Endothelial cell (in vitro differentiated cells): ENCODE measurements around the gene CACNB4. TPM values are rescaled to one million over a fixed set of nuclear protein-coding genes. Genes with fewer than 3 reads are reported as not detected.

Experiments
- DNase-seq: peaks from one replicate; pipeline ENCODE4 v3.0.0; 2021; ENCODE audit warnings: low spot score
- H3K27ac Mint-ChIP-seq: one replicate; pipeline ENCODE4 v1.8.0; 2021; ENCODE audit warnings: mixed read lengths, inconsistent platforms; ENCODE audit not compliant: unreplicated experiment
- H3K27me3 Mint-ChIP-seq: one replicate; pipeline ENCODE4 v1.8.0; 2021; ENCODE audit warnings: mild to moderate bottlenecking, moderate library complexity, mixed read lengths, inconsistent platforms; ENCODE audit not compliant: unreplicated experiment
- H3K36me3 Mint-ChIP-seq: one replicate; pipeline ENCODE4 v1.8.0; 2021; ENCODE audit warnings: mild to moderate bottlenecking, low read depth, mixed read lengths, inconsistent platforms; ENCODE audit not compliant: unreplicated experiment
- H3K4me1 Mint-ChIP-seq: one replicate; pipeline ENCODE4 v1.8.0; 2021; ENCODE audit warnings: mild to moderate bottlenecking, mixed read lengths, inconsistent platforms; ENCODE audit not compliant: unreplicated experiment
- H3K4me3 Mint-ChIP-seq: one replicate; pipeline ENCODE4 v1.8.0; 2021; ENCODE audit warnings: mild to moderate bottlenecking, mixed read lengths, inconsistent platforms; ENCODE audit not compliant: unreplicated experiment
- H3K9me3 Mint-ChIP-seq: one replicate; pipeline ENCODE4 v1.8.0; 2021; ENCODE audit warnings: mixed read lengths, inconsistent platforms; ENCODE audit not compliant: unreplicated experiment
- CTCF ChIP-seq: fragments of 200-600 bp; sonication (generic); IDR thresholded peaks from one replicate; pipeline ENCODE4 v1.5.0; 2021; ENCODE audit warnings: antibody characterized with exemption; ENCODE audit not compliant: unreplicated experiment
- total RNA-seq: library from RNA; stranded (reverse); fragmentation: NEBNext Ultra II Directional; extraction: Animal tissue kit (Norgen Biotek cat#: 25700); gene quantifications from one replicate; pipeline ENCODE4 v1.2.1, GENCODE V29; 2021; ENCODE audit not compliant: unreplicated experiment

The CACNB4 gene
- total RNA-seq, 1 donor from 2014 or later: 1.5 TPM

DNA sequence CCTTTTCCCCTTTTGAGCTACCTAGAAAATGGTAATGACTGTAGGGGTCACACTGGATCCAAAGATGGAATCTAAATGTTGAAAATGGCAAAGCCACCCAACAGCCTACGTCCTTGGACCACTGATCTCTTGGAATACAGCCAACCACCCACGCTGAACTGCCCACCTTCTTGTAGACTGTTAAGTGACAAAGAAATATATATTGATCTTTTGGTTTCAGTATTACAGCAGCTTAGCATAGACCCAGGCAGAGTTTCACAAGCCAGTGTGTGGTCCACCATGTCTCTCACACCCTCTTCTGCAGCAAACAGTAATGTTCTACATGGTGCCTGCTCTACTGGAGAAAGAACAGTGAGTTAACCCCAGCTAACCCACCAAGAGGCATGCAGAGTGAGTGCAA lies 20.2 kb downstream of the CACNB4 start:
- DNase-seq: no peak
- Mint-ChIP-seq H3K9me3 (no peaks in the 10 kb centered on the region), H3K4me1 (peaks cover 4% of the 10 kb centered on the region), H3K4me3 (no peak overlapping the region), H3K36me3 (no peaks in the 10 kb centered on the region), H3K27ac (no peak overlapping the region), H3K27me3 (no peaks in the 10 kb centered on the region)
- TF ChIP-seq CTCF: no peak

- H3K4me3 Mint-ChIP-seq: no peak overlapping the region
- H3K27me3 Mint-ChIP-seq: peaks cover 1% of the 10 kb centered on the region
- no peak overlapping the region for H3K27ac Mint-ChIP-seq
- H3K36me3 Mint-ChIP-seq: no peaks in the 10 kb centered on the region
- H3K9me3 Mint-ChIP-seq: no peaks in the 10 kb centered on the region
- no peak for TF ChIP-seq CTCF
- no peak for DNase-seq
- peaks cover 4% of the 10 kb centered on the region for H3K4me1 Mint-ChIP-seq
Observed at GRCh38 chr2:152078023-152078422, 20.8 kb downstream of the CACNB4 start.

- Mint-ChIP-seq H3K9me3 (no peaks in the 10 kb centered on the region), H3K36me3 (no peaks in the 10 kb centered on the region)
- no peak for TF ChIP-seq CTCF
Observed at GRCh38 chr2:152075461-152076050, 23.3 kb downstream of the CACNB4 start.

DNA sequence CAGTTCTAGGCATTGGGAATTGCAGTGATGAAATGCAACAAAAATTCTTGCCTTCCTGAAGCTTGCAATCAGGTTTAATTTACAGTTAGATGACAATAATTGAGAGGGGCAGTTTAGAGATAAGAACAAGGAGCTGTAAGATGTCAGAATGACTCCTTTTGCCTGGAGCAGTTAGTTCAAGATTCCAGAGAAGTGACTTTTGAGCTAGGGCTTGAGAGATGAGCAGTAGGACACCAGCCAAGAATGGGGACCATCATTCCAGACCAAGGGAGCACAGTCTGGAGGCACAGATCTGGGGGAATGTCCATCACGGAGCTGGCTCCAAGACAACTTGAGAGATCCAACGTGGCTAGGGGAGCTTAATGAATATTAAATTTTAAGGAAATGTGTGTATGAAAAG lies 26.8 kb downstream of the CACNB4 start:
- no peaks in the 10 kb centered on the region for H3K9me3 Mint-ChIP-seq
- no peak overlapping the region for H3K27ac Mint-ChIP-seq
- no peak overlapping the region for H3K4me3 Mint-ChIP-seq
- H3K4me1 Mint-ChIP-seq: no peaks in the 10 kb centered on the region
- H3K36me3 Mint-ChIP-seq: no peaks in the 10 kb centered on the region
- TF ChIP-seq CTCF: no peak
- H3K27me3 Mint-ChIP-seq: peaks cover 1% of the 10 kb centered on the region
- no peak for DNase-seq

More at GRCh38 chr2:152075461-152076050, 23.3 kb downstream of the CACNB4 start:
- DNase-seq: no peak
- Mint-ChIP-seq H3K27me3 (peaks cover 1% of the 10 kb centered on the region), H3K4me3 (no peak overlapping the region), H3K27ac (no peak overlapping the region), H3K4me1 (no peaks in the 10 kb centered on the region)

DNA sequence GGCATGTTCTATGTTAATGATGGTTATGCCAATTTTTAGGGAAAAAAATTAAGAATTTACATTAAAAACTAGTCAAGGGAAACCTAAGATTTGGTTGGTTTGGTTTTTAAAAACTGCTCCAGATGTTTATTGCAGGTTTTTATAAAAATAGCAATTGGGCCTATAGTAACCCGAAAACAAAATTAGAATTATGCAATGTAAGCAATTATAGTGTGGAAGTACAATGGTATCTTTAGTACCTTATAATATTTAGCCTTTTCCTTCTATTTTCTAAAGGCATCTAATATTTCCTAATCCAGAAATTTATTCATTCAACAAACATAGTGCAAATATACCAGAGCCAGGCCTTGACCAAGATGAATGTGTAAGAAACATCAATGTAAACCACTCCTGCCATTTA lies 27.3 kb downstream of the CACNB4 start:
- TF ChIP-seq CTCF: no peak
- no peak for DNase-seq
- Mint-ChIP-seq H3K4me1 (no peaks in the 10 kb centered on the region), H3K36me3 (no peaks in the 10 kb centered on the region), H3K4me3 (no peak overlapping the region), H3K27ac (no peak overlapping the region), H3K9me3 (no peaks in the 10 kb centered on the region), H3K27me3 (peaks cover 1% of the 10 kb centered on the region)
